ENCODE data around the gene BRICD5. TPM values are rescaled to one million over a fixed set of nuclear protein-coding genes. Genes with fewer than 3 reads are reported as not detected.

The BRICD5 gene
- total RNA-seq, 1 experiment from 2014 or later, result 4.8 TPM

GRCh38 chr16:2160915-2161551 lies 49.6 kb downstream of the BRICD5 start:
- H3K9me2 ChIP-seq (replicated peaks; ENCODE audit: low read length), result no peaks in the 10 kb centered on the region
- POLR2A ChIA-PET (ENCODE audit: unreplicated experiment), result no interaction called here
- H2AFZ ChIP-seq (ENCODE audit: low read length), result no peak overlapping the region
- TF ChIP-seq EZH2phosphoT487 (IDR thresholded peaks at IDR 0.05; ENCODE audit: borderline replicate concordance, low read length), result no peak
- no peak for TF ChIP-seq EZH2 (IDR thresholded peaks at IDR 0.05; ENCODE audit: low read length, unreplicated experiment)
- no peak for TF ChIP-seq CTCF (conservative IDR thresholded peaks at IDR 0.05; ENCODE audit: low read depth, low read length)
- no peak overlapping the region for H3K4me3 ChIP-seq (ENCODE audit: low read length)
- DNase-seq, result no peak
- no peaks in the 10 kb centered on the region for H3K9me3 ChIP-seq (ENCODE audit: low read length)
- H4K20me1 ChIP-seq (ENCODE audit: low read length), result no peaks in the 10 kb centered on the region
- no peaks in the 10 kb centered on the region for H3K27me3 ChIP-seq (ENCODE audit: low read length)
- ATAC-seq, result no peak
- CTCF ChIA-PET, result no interaction called here
- H3K27ac ChIP-seq (ENCODE audit: low read length), result no peak overlapping the region
- no peaks in the 10 kb centered on the region for H3F3A ChIP-seq (ENCODE audit: low read length, unreplicated experiment)
- no peak overlapping the region for H3K9ac ChIP-seq (ENCODE audit: low read length)
- H3K4me2 ChIP-seq (ENCODE audit: low read length), result no peak overlapping the region
- BruUV-seq (replicated peaks), result no TSS peak
- peaks cover 31% of the 10 kb centered on the region for H3K4me1 ChIP-seq (ENCODE audit: insufficient read depth, low read length)
- H3K79me2 ChIP-seq (ENCODE audit: low read length), result peaks cover 63% of the 10 kb centered on the region
- intact Hi-C loops (cut with micrococcal nuclease), result no loop called here
- H3K36me3 ChIP-seq (ENCODE audit: low read depth, low read length), result no peaks in the 10 kb centered on the region

Other genes with a start within 250 kb of the BRICD5 start
- 2,234 and 2,721 TPM in 2 replicates for gene RPS2, start 246.0 kb downstream of the BRICD5 start, total RNA-seq (2014; rRNA removed)
- not detected in 2 replicates for gene RNF151, start 244.0 kb downstream of the BRICD5 start, total RNA-seq (2014; rRNA removed)
- 71.5 and 111 TPM in 2 replicates for gene TBL3, start 238.8 kb downstream of the BRICD5 start, total RNA-seq (2014; rRNA removed)
- 2.4 and 3.4 TPM in 2 replicates for gene NOXO1, start 229.4 kb downstream of the BRICD5 start, total RNA-seq (2014; rRNA removed)
- gene GFER, start 226.7 kb downstream of the BRICD5 start, total RNA-seq (2014; rRNA removed), result 66.8 and 77.2 TPM in 2 replicates
- 1.5 and 2.8 TPM in 2 replicates for gene SYNGR3, start 220.9 kb downstream of the BRICD5 start, total RNA-seq (2014; rRNA removed)
- gene ZNF598, start 201.0 kb downstream of the BRICD5 start, total RNA-seq (2014; rRNA removed), result 44.4 and 60.1 TPM in 2 replicates
- 3.8 and 5.6 TPM in 2 replicates for gene NPW, start 191.1 kb downstream of the BRICD5 start, total RNA-seq (2014; rRNA removed)
- gene NHERF2, start 184.0 kb downstream of the BRICD5 start, total RNA-seq (2014; rRNA removed), result 145 and 160 TPM in 2 replicates
- 87.1 and 90.1 TPM in 2 replicates for gene NTHL1, start 163.0 kb downstream of the BRICD5 start, total RNA-seq (2014; rRNA removed)
- gene TSC2, start 162.9 kb downstream of the BRICD5 start, total RNA-seq (2014; rRNA removed), result 59.3 and 64.4 TPM in 2 replicates
- 58.9 and 77.3 TPM in 2 replicates for gene PKD1, start 75.0 kb downstream of the BRICD5 start, total RNA-seq (2014; rRNA removed)
- 4.6 and 5.6 TPM in 2 replicates for gene RAB26, start 62.2 kb downstream of the BRICD5 start, total RNA-seq (2014; rRNA removed)
- gene TRAF7, start 55.1 kb downstream of the BRICD5 start, total RNA-seq (2014; rRNA removed), result 44.9 and 50.7 TPM in 2 replicates
- 1.6 and 1.7 TPM in 2 replicates for gene CASKIN1, start 14.3 kb downstream of the BRICD5 start, total RNA-seq (2014; rRNA removed)
- gene MLST8, start 5.4 kb downstream of the BRICD5 start, total RNA-seq (2014; rRNA removed), result 63.3 and 73.6 TPM in 2 replicates
- 46.0 and 58.1 TPM in 2 replicates for gene PGP, start 4.0 kb upstream of the BRICD5 start, total RNA-seq (2014; rRNA removed)
- gene E4F1, start 12.7 kb upstream of the BRICD5 start, total RNA-seq (2014; rRNA removed), result 49.0 and 57.7 TPM in 2 replicates
- 1.6 and 2.7 TPM in 2 replicates for gene DNASE1L2, start 25.6 kb upstream of the BRICD5 start, total RNA-seq (2014; rRNA removed)
- 71.7 and 90.5 TPM in 2 replicates for gene ECI1, start 40.7 kb upstream of the BRICD5 start, total RNA-seq (2014; rRNA removed)
- gene RNPS1, start 57.3 kb upstream of the BRICD5 start, total RNA-seq (2014; rRNA removed), result 131 and 154 TPM in 2 replicates
- 11.0 and 15.5 TPM in 2 replicates for gene ABCA3, start 129.9 kb upstream of the BRICD5 start, total RNA-seq (2014; rRNA removed)
- 26.8 and 31.4 TPM in 2 replicates for gene CCNF, start 218.6 kb upstream of the BRICD5 start, total RNA-seq (2014; rRNA removed)
- gene TEDC2, start 249.2 kb upstream of the BRICD5 start, total RNA-seq (2014; rRNA removed), result 35.5 and 44.9 TPM in 2 replicates